DMS153 treated with DMSO at 0.1 percent for 48 hours (cell line): ENCODE results near the gene IPO4.
A peak's percentile ranks its signal among the peaks of the same experiment; 100 is the strongest.

Experiments used
- DNase-seq: peaks from one replicate; lab custom pipeline; 2025; ENCODE audit not compliant: unreplicated experiment; lab: John Stamatoyannopoulos, UW

Gene IPO4

GRCh38 chr14:24177891-24178290, 10.7 kb downstream of the IPO4 start:
- DNase-seq = no peak

- DNase-seq = no peak
Measured at GRCh38 chr14:24177041-24177825, 11.4 kb downstream of the IPO4 start.

- no peak for DNase-seq
Measured at GRCh38 chr14:24176599-24176998, 12.0 kb downstream of the IPO4 start.

GRCh38 chr14:24172871-24173281, 15.7 kb downstream of the IPO4 start:
- no peak for DNase-seq

GRCh38 chr14:24172261-24172860, 16.3 kb downstream of the IPO4 start:
- no peak for DNase-seq

- peak; percentile 82 for DNase-seq
Measured at GRCh38 chr14:24171422-24172260, 17.0 kb downstream of the IPO4 start, which contains the start of gene REC8. Gene REC8, plus strand, starts transcription at chr14:24172080. Its CDS starts 473 bp downstream, at chr14:24172553.

GRCh38 chr14:24167469-24168114, 21.0 kb downstream of the IPO4 start:
- no peak for DNase-seq

GRCh38 chr14:24165785-24166184, 22.8 kb downstream of the IPO4 start:
- no peak for DNase-seq

- DNase-seq = no peak
Measured at GRCh38 chr14:24164518-24164991, 24.1 kb downstream of the IPO4 start.

GRCh38 chr14:24162093-24162492, 26.5 kb downstream of the IPO4 start:
- no peak for DNase-seq

- peak; percentile 93 for DNase-seq
Measured at GRCh38 chr14:24160850-24161804, 27.5 kb downstream of the IPO4 start, which contains the start of gene IRF9. Gene IRF9, plus strand, starts transcription at chr14:24161265. Its CDS starts 880 bp downstream, at chr14:24162145.

- no peak for DNase-seq
Measured at GRCh38 chr14:24160499-24160849, 28.1 kb downstream of the IPO4 start.

- DNase-seq = no peak
Measured at GRCh38 chr14:24159777-24160498, 28.7 kb downstream of the IPO4 start.

- no peak for DNase-seq
Measured at GRCh38 chr14:24157331-24157730, 31.3 kb downstream of the IPO4 start.

GRCh38 chr14:24156840-24157239, 31.8 kb downstream of the IPO4 start:
- no peak for DNase-seq

- DNase-seq = no peak
Measured at GRCh38 chr14:24155100-24155499, 33.5 kb downstream of the IPO4 start.

GRCh38 chr14:24151404-24152080, 37.1 kb downstream of the IPO4 start:
- no peak for DNase-seq

GRCh38 chr14:24150993-24151392, 37.6 kb downstream of the IPO4 start:
- no peak for DNase-seq

- DNase-seq = no peak
Measured at GRCh38 chr14:24150567-24150966, 38.0 kb downstream of the IPO4 start.
